HG03025 (cell line): ENCODE results near the gene BICC1.

Experiments
- ATAC-seq: cut with Tn5 transposase; IDR thresholded peaks from one replicate; pipeline ENCODE4 v1.9.1; 2021; ENCODE audit warnings: mild to moderate bottlenecking, moderate library complexity; ENCODE audit not compliant: unreplicated experiment, low FRiP score

Gene BICC1

DNA sequence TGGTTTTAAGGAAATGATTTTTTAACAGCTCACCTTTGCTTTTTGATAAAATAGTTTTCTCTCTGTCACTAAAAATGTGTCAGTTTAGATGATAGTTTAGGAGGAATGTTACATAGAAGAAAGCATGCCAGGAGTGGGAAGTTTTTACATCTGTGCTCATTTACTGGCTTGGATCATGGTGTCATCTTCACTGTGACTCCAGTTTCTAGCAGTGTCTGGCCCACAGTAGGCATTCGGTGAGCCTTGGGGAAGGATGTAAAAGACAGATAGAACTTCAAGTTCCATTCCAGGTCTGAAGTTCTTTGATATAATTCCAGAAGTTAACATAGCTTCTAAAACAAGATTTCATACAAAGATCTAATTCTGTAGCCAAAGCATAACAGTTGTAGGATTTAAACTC lies 259.2 kb downstream of the BICC1 start:
- ATAC-seq = no peak

DNA sequence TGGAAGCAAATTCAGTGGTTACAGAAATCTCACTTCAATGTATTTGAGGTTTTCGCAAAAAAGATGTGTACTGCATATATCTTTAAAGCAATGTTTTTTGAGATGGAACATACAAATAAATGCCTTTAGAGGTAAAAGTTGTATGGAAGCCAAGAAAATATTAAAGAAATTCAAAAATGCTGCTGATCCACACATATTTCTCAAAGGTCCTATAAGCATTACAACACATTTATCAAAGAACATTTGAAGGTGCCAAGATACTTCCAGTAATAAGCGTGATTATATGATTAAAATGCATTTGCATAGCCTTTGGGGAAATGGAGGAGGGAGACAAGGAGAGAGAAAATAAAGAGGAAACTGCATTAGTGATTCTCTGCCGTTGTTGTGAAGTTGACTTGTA lies 260.1 kb downstream of the BICC1 start:
- no peak for ATAC-seq

DNA sequence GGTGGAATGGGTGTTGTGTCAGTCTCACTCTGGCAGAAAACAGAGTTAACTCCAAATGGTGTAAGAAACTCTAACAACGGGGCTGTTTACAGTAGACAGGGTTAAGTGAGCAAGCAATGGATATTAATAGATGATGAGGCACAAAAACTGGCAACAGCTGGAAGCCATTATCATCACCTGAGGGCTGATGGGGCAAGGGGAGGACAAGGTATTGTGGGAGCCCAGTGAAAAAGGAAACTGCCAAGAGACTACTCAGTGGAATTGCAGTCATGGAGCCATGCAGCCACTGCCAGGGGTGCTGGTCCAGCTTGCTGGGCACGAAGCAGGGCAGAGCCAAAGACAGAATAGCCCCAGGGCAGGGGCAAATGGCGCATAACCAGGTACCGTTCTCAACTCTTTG lies 260.7 kb downstream of the BICC1 start:
- ATAC-seq = no peak

DNA sequence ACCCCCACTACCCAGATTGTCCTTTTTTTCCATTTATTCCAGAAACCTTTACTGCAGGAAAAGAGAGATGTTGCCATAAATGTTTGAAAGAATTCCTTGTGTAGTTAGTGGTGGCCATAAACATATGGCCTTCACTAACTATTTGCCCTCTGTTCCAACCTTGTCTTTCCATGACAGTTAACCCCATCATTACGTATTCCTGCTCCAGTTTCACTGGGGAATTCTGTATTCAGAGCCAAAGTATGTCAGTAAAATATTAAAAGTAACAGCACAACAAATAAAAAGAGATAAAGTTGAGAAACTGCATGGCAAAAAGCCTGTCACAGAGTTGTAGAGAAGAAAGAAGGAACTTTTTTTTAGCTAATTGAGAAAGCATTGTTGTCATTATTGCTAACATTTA lies 261.3 kb downstream of the BICC1 start:
- ATAC-seq = no peak

DNA sequence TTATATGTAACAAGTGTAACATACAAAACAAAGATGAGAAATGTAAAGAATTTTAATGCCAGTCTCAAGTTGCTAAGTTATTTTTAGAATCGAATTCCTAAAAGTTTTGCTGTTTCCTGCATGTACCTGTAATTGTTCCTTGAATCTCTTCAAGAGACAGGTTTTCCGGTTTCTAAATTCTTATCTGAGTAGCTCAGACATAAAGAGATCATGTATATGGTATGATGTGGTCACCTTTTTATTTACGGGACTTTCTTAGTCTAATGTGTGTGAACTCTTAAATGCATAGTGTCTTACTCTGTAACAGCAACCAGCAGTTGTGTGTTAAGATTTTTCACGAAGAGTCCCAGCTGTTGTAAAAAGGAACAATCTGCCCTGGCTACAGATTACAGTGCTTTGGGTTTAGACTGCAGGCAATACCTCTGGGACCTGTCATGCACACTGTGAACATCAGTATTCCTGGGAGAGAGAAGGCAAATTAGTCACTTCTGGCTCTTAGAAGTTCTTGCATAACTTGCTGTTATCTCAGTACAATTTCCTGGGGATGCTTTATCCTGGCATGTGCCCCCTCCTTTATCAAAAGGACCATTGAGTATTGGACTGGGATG lies 263.4 kb downstream of the BICC1 start:
- no peak for ATAC-seq

DNA sequence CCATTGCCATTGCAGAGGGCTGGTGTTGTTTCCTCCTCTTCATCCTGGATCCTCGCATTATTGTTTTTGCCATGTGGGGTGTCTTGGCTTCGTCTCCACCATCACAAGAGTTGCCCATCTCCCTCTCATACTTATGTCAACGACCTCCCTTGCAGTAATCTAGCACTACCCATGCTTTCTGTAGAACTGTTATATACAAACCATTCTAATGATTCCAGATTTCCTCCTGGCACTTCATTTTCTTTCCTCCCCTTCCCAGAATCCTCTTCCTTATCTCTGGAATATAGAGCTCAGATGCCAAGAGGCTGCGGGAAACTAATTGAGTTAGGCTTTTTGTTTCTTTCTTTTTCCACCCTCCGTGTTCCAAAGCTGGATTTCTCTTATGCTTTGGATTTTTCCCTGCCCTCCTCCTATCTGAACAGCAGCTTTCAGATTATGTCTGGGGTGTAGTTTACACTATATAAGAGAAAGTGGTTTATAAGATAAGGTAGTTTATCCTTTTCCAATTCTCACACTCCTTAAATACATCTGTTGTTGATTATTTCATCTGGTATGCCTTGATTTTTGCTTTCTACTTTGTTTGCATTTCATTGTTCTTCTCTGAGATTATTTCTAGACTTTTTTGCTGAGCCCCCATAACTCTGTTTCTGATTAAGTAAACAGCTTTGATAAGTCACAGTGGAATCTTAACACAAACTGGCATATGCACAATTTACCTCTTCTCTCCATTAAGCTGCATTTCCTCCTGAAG lies 264.1 kb downstream of the BICC1 start:
- ATAC-seq = no peak

DNA sequence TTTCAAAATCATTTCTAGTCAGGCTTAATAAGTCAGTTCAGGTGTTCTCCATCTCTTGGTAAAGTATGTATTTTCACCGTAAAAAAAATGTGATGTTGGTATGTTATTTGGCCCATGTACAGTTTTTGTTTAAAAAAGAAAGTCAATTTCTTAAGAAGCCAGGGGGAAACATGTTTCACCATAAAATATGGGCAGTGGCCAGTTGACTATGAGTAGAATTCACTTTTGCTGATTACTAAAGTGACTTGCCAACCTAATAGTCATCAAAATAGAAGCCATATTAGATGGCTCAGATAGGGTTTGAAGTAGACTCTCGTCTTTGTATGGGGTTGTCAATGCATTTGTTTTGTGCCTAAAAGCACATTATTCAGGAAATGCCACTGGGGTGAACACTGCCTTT lies 266.3 kb downstream of the BICC1 start:
- ATAC-seq = no peak

DNA sequence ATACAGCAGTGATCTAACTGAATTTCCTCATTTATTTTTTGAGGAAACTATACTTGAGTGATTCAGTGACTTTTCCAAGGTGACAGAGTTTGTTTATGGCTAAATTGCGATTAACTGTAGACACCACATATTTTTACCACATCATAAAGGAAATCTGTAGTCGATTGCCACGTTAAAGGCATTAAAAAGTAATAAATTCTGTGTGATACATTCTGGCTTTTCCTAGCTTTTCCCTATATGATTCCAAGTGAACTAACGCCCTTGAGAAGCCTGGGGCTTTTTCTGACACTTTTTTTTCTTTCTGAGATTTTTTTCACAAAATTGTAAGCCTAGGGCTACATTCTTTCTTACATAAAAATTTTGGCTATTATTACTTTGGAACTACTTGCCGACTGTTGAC lies 266.9 kb downstream of the BICC1 start:
- ATAC-seq = no peak

DNA sequence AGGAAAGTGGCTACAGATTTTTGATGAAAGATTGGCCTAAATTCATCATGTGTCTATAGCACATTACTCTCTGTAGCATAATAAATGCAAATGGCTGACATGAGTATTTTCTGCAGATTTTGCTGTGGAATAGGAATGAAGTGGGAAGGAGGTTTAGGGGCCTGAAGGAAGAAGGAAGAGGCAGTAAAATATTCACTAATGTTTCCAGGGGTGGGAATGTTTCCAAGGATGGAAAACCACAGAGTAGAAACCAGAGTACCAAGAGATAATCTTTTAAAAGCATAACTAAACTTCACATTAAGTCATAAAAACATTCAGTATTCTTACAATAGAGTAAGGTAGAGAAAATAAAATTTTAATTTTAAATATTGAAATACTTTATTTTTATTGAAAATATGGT lies 267.8 kb downstream of the BICC1 start:
- ATAC-seq = no peak

DNA sequence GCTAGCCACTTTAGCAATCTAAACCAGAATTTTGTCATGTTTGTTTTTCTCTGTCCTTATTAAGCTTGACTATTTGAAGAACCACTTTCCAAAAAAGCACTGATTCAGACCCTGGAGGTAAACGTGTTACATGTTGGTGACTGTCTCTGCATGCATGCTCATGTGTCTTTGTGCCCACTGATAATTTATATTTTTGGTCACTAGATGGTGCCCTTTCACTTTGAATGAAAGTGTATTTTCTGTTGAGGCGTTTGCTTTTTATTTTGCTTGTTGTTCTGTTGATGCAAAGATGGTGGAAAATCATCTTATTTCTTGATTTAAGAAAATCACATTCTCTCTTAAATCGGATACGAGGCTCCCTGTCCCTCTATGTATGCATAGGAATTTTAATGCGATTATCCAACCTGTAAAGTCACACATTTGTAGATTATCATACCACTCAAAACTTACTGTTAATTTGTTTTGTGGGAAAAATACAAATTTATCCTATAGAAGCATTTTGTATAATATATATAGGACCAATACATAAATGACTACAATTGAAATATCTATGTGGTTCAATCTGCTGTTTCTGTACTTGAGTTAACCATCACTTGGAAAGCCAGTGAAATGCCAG lies 269.3 kb downstream of the BICC1 start:
- ATAC-seq = no peak

DNA sequence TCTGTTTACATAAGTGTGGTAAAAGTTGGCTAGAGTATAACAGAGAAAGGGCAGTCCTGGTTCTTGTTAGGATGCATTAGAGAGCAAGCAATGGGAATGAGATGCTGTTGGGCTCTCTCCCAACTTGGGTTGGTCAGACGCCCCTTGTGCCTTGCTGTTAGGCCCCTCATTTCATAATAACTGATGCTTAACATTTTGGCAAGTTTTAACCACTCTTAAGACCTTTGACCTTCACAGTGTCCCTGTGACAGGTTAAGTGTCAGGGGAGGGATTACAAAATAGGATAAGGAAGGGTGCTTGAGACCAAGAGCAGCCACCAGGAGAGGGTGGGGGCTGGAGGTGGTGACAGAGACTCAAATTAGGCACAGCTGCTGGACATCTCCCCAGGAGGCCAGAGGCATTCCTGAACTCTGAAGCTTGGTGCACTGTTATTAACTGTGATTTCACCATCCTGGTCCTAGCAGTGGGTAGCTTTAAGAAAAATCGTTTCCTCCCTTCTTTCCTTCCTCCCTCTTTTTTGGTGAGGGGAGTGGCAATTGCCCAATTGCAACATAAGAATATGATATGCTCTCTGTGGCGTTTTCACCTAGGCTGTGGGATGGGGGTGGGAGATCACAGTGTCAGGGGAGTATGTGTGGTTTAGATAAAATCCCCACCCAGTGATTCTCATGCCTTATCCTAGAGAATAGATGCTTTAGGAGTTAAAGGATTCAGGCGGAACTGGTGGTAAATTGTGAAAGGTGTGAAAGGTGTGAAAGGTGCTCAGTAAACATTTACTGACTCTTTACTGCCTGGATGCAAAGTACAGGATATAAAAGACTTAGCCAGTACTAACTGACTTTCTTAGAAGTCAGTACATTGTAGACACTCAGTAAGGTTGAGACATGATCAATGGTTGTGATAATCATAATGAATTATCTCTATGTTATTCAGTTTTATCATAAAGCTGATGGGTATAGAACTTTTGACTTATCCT lies 270.5 kb downstream of the BICC1 start:
- no peak for ATAC-seq

DNA sequence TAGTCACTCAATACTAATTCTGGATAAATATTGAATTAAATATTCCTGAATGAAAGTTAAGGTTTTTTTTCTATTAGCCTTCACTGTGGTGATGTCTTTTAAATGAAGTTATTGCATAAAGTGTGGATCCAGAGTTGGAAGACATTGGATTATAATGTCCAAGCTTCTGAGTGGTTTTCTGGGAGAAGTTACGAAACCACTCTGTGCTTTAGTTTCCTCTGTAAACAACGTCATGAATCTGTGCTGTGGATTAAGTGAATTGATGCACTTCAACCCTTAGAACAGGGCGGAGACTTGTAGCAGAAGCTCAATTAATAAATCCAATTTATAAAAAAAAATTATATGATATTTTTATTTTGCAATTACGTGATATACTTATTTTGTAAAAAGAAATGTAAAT lies 271.7 kb downstream of the BICC1 start:
- no peak for ATAC-seq

DNA sequence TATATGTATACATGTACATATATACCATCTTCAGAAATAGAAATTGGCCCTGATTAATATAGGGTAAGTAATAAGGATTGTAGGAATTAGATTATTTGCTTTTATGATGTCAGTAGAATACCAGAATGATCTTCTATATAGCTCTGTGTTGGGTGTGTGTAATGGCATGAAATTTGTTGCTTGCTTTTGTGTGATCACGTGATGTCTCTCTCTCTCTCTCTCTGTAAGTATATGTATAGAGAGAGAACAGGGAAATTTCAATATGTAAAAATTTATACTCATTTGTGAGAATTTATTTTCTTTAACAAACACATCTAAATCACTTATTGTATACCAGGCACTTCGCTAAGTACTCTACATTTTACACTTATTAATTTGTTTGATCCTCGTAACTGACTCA lies 272.7 kb downstream of the BICC1 start:
- ATAC-seq = no peak

DNA sequence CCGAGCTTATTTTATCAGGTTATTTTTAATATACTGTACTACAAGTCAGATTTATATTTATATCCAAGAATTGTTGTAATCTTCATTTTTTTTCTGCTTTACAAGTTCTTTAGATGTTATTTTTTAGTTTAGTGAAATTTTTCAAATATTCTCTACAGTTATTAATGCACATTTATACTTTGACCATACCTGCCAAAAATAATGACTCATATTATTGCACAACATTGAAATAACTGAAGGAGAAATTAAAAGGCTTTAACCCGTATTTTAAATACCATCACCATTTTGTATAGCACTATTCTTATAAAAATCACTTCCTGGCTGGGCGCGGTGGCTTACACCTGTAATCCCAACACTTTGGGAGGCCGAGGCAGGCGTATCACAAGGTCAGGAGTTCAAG lies 278.5 kb downstream of the BICC1 start:
- ATAC-seq = no peak

DNA sequence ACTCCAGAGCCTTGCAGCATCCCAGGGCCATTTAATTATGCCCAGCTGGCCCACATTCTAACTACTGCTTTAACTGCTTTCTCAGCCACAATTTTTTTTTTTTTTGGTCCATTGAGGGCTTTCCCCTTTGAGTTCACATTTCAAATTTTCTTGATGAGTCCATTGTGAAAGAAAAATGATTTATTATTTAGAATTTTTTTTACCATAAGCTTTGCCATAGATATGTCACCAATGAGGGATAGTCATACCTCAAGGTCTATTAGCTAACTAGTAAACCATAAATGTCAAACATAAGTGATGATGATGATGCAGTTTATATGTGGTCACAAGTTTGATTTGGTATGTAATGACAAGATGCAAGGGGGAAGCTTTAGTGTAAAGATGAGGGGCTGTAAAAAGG lies 282.9 kb downstream of the BICC1 start:
- ATAC-seq = no peak

DNA sequence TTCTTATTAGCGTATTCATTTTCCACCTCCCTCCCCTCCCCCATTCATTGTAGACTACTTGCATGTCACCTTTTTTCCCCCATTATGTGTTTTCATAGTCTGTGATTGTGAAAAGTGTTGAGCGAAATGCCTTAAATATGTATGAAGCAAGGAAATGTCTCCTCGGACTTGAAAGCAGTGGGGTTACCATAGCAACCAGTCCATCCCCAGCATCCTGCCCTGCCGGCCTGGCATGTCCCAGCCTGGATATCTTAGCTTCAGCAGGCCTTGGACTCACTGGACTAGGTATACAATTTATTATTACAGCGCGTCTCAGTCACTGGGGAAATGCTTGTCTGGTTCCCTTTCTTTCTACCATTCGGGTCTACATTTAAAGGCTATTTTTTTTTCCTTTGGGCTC lies 283.6 kb downstream of the BICC1 start:
- ATAC-seq = no peak

DNA sequence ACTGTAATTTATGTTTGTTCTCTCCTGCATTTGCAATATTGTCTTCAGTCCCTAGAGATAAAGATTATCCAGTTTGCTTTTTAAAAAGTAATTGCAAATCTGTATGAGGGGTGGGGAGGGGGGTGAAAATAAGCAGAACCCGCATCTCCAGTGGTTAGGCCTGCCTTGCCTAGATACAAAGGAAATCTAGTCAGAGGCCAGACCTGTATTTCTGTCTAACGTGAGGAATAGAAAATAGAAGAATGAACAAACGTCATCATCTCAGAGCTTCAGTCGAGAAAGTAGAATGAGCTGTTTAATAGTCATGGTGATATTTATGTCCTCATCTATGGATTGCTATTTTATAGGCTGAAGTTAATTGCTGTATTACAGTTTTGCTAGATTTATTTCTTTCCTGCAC lies 284.2 kb downstream of the BICC1 start:
- ATAC-seq = no peak

DNA sequence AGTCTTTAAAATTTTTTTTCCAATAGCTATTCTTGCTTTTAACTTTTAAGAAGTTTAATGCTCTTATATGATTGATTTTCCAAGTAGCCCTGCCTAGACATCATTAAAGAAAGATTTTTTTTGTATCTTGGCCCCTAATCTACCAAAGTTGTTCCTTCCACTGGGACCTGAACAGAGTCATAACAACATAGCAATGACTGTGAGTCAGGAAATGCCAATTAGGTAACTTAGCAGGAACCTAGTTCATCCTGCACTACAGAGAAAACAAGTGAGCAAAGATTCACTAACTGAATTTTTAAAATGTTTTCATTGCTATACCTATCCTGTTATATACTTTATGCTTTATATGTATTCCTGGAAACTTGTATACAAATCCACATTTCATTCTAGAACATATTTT lies 284.7 kb downstream of the BICC1 start:
- ATAC-seq = no peak

DNA sequence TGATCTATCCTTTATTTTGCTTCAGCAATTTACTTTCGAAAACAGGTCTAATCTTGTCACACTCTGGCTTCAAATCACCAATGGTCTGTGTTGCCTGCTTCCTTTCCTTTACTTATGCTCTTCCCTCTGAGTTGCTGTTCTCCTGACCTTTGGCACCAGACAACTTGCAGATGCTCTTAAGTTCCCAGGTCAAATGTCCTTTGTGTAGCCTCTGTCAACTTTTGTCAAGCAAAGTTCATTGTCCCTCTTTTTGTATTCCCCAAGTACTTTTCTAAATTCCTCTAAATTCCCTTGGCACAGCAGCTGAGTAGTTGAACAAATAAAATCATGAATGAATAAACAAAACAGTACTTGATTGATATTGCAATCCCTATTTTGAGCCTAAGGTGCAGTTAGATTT lies 289.4 kb downstream of the BICC1 start:
- no peak for ATAC-seq

DNA sequence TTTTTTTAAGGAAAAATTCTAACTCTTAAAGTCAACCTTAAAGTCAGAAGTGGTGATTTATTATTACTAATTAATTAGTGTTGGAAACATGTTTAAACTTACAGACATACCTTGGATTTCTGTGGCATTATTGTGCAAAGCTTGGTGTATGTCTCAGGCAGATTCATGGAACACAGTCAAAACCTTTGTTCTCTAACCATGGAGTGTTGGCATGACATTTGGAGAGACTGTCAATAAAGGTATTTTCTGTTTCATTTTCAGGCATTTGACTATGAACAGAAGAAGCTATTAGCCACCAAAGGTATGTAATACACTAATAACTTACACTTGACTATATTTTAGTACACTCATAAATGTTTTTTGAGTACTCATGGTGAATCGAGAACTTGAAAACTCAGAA lies 293.7 kb downstream of the BICC1 start:
- ATAC-seq = no peak
